HepG2 (cell line): Measurements from ENCODE around the gene TAF1D. TPM values are rescaled to one million over a fixed set of nuclear protein-coding genes. Genes with fewer than 3 reads are reported as not detected.

Experiments
- ARHGAP35 ChIP-seq: sonication (generic); formaldehyde crosslinking; IDR thresholded peaks from 2 replicates; pipeline ENCODE4 v1.9.0; 2022; ENCODE audit warnings: mild to moderate bottlenecking, inconsistent platforms, moderate library complexity, missing genetic modification reagents, borderline replicate concordance
- ARNT ChIP-seq: fragments of 450-650 bp; IDR thresholded peaks from 2 replicates; pipeline ENCODE4 v1.6.1; 2017
- DPF2 ChIP-seq: sonication (generic); formaldehyde crosslinking; IDR thresholded peaks from 2 replicates; pipeline ENCODE4 v1.4.0; 2020; ENCODE audit warnings: mild to moderate bottlenecking, low read depth, missing genetic modification reagents, borderline replicate concordance
- FOXP1 ChIP-seq, 2 experiments: fragments of 450-650 bp in 1 of 2; IDR thresholded peaks; 2 replicates each; pipeline ENCODE4 v1.6.1; 2017 to 2018; ENCODE audit warnings: antibody characterized with exemption in 1 of 2
- HCFC1 ChIP-seq: fragments of 150-350 bp; IDR thresholded peaks from 2 replicates; pipeline ENCODE4 v1.6.1; 2014; ENCODE audit warnings: low read depth, low read length
- HNF4G ChIP-seq, 2 experiments: sonication (generic) in 1 of 2; formaldehyde crosslinking in 1 of 2; IDR thresholded peaks; 2 replicates each; pipeline versions ENCODE4 v1.4.0 to v1.6.1; 2011 to 2020; ENCODE audit warnings: borderline replicate concordance in 2 of 2, low read depth in 2 of 2, mild to moderate bottlenecking in 2 of 2, low read length in 1 of 2, missing genetic modification reagents in 1 of 2, moderate library complexity in 1 of 2
- MAZ ChIP-seq, 2 experiments: sonication (generic) in 1 of 2; formaldehyde crosslinking in 1 of 2; IDR thresholded peaks; 2 replicates each; pipeline versions ENCODE4 v1.5.0 to v1.6.1; 2012 to 2020; ENCODE audit warnings: low read depth in 2 of 2, mild to moderate bottlenecking in 2 of 2, borderline replicate concordance in 1 of 2, improper control_type of control experiment in 1 of 2, low read length in 1 of 2, missing genetic modification reagents in 1 of 2, moderate library complexity in 1 of 2
- NFE2L2 ChIP-seq: fragments of 150-350 bp; IDR thresholded peaks from 2 replicates; pipeline ENCODE4 v1.6.1; 2014; ENCODE audit warnings: low read length
- REL ChIP-seq: sonication (generic); formaldehyde crosslinking; conservative IDR thresholded peaks from 2 replicates; pipeline ENCODE4 v1.8.0; 2022; ENCODE audit warnings: mild to moderate bottlenecking, missing genetic modification reagents, moderate library complexity
- TCF7L2 ChIP-seq: IDR thresholded peaks from 2 replicates; pipeline ENCODE4 v1.6.1; 2011; ENCODE audit warnings: mild to moderate bottlenecking, low read depth, low read length, moderate library complexity
- ZNF343 ChIP-seq: sonication (generic); formaldehyde crosslinking; IDR thresholded peaks from 2 replicates; pipeline ENCODE4 v1.4.0; 2020; ENCODE audit warnings: mild to moderate bottlenecking, missing genetic modification reagents
- ZNF816 ChIP-seq: sonication (generic); formaldehyde crosslinking; IDR thresholded peaks from 2 replicates; pipeline ENCODE4 v1.8.0; 2022; ENCODE audit warnings: missing genetic modification reagents, mild to moderate bottlenecking, borderline replicate concordance
- polyA plus RNA-seq, 8 experiments: library from polyadenylated mRNA; depleted of rRNA in 3 of 8; stranded (reverse) in 7 of 8; unstranded in 1 of 8; fragments of >200 nt; fragmentation: Illumina TruSeq in 4 of 8; extraction: Trizol in 4 of 8; gene quantifications; 2 replicates each; pipeline versions ENCODE4 v1.2.1 to v1.2.3, GENCODE V29; 2011 to 2016; ENCODE audit warnings: low read depth in 4 of 8, missing spikeins in 1 of 8, mixed read lengths in 1 of 8; ENCODE audit not compliant: insufficient read depth in 1 of 8
- total RNA-seq, 5 experiments: library from RNA; depleted of rRNA; stranded (reverse); fragments of >200 nt; fragmentation: Illumina TruSeq; extraction: Trizol; gene quantifications; 2 replicates each; pipeline ENCODE4 v1.2.3, GENCODE V29; 2016; ENCODE audit warnings: low read depth in 1 of 5
- TF ChIP-seq, protein P1 (sequence below): IDR thresholded peaks from 2 replicates; pipeline ENCODE4 v1.6.1; 2016
- TF ChIP-seq, protein P2 (sequence below): sonication (generic); formaldehyde crosslinking; IDR thresholded peaks from 2 replicates; pipeline ENCODE4 v1.9.0; 2021; ENCODE audit warnings: missing genetic modification reagents, borderline replicate concordance
- TF ChIP-seq, protein P3 (sequence below), 2 experiments: fragments of 450-650 bp in 1 of 2; sonication (generic) in 1 of 2; formaldehyde crosslinking; IDR thresholded peaks; 2 replicates each; pipeline versions ENCODE4 v1.5.0 to v1.8.0; 2020 to 2022; ENCODE audit warnings: mild to moderate bottlenecking in 1 of 2, missing genetic modification reagents in 1 of 2
- TF ChIP-seq, protein P4 (sequence below): IDR thresholded peaks from 2 replicates; pipeline ENCODE4 v1.6.1; 2016; ENCODE audit warnings: low read depth, missing genetic modification reagents, missing compliant biosample characterization

TAF1D gene
- total and polyA plus RNA-seq, 2 of the 13 experiments (the other 11 are each of a cell fraction or from before 2014, with no cell fraction given): 132 to 207 TPM

DNA sequence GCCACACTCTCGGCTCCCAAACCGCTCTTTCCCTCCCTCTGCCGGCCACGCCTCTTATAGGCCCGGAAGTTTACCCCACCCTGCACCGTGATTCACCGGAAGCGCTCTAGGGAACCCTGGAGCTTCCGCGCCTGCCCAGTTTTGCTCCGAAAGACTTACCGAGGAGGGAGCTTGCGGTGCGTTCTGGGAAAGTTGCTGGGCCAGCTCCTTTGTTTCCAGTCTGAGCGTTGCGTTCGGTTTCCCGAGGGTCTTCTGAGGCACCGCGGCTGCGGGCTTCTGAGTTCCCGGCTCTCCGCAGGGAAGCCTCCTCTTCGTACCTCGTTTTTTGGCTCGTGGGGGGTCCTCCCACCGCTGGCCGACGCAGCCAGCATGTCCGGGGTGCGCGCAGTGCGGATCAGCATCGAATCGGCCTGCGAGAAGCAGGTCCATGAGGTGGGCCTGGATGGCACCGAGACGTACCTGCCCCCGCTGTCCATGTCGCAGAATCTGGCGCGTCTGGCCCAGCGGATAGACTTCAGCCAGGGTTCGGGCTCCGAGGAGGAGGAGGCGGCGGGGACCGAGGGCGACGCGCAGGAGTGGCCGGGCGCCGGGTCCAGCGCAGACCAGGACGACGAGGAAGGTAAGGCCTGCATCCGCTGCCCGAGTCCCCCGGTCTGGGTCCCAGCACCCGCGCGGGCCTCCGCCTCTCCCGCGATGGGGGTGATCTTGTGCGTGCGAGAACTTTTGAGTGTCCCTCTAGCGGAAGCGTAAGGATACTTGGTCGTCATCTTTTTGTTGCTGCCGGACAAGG lies 43.0 kb upstream of the TAF1D start, which contains the start of gene MED17 (continued):
- TF ChIP-seq DPF2 (no peak), REL (CRISPR knock-in tag) (peak; percentile 89), ARNT (no peak), HCFC1 (no peak), FOXP1 (IDR thresholded peaks at IDR 0.05) (no peak), FOXP1 (CRISPR knock-in tag; IDR thresholded peaks at IDR 0.05) (no peak), ZNF343 (CRISPR knock-in tag) (no peak; the same call in 1 of the 2 replicates), TCF7L2 (no peak), ZNF816 (peak; percentile 87), HNF4G (IDR thresholded peaks at IDR 0.05; ENCODE audit: borderline replicate concordance, low read depth, low read length) (no peak), HNF4G (CRISPR knock-in tag; IDR thresholded peaks at IDR 0.05; ENCODE audit: borderline replicate concordance, low read depth) (no peak), MAZ (IDR thresholded peaks at IDR 0.05; ENCODE audit: borderline replicate concordance, low read depth, low read length) (peak; percentile 43; the same call in 1 of the 2 replicates), MAZ (CRISPR knock-in tag; IDR thresholded peaks at IDR 0.05; ENCODE audit: low read depth) (no peak; the same call in 1 of the 2 replicates), NFE2L2 (no peak), ARHGAP35 (CRISPR knock-in tag) (no peak)
- TF ChIP-seq, protein P1, sequence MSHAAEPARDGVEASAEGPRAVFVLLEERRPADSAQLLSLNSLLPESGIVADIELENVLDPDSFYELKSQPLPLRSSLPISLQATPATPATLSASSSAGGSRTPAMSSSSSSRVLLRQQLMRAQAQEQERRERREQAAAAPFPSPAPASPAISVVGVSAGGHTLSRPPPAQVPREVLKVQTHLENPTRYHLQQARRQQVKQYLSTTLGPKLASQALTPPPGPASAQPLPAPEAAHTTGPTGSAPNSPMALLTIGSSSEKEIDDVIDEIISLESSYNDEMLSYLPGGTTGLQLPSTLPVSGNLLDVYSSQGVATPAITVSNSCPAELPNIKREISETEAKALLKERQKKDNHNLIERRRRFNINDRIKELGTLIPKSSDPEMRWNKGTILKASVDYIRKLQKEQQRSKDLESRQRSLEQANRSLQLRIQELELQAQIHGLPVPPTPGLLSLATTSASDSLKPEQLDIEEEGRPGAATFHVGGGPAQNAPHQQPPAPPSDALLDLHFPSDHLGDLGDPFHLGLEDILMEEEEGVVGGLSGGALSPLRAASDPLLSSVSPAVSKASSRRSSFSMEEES (CRISPR knock-in tag): peak; percentile 53
- TF ChIP-seq, protein P2, sequence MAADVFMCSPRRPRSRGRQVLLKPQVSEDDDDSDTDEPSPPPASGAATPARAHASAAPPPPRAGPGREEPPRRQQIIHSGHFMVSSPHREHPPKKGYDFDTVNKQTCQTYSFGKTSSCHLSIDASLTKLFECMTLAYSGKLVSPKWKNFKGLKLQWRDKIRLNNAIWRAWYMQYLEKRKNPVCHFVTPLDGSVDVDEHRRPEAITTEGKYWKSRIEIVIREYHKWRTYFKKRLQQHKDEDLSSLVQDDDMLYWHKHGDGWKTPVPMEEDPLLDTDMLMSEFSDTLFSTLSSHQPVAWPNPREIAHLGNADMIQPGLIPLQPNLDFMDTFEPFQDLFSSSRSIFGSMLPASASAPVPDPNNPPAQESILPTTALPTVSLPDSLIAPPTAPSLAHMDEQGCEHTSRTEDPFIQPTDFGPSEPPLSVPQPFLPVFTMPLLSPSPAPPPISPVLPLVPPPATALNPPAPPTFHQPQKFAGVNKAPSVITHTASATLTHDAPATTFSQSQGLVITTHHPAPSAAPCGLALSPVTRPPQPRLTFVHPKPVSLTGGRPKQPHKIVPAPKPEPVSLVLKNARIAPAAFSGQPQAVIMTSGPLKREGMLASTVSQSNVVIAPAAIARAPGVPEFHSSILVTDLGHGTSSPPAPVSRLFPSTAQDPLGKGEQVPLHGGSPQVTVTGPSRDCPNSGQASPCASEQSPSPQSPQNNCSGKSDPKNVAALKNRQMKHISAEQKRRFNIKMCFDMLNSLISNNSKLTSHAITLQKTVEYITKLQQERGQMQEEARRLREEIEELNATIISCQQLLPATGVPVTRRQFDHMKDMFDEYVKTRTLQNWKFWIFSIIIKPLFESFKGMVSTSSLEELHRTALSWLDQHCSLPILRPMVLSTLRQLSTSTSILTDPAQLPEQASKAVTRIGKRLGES: 0 out of 2 replicates have a peak, but pooled peaks have one; percentile 65
- TF ChIP-seq, protein P3, sequence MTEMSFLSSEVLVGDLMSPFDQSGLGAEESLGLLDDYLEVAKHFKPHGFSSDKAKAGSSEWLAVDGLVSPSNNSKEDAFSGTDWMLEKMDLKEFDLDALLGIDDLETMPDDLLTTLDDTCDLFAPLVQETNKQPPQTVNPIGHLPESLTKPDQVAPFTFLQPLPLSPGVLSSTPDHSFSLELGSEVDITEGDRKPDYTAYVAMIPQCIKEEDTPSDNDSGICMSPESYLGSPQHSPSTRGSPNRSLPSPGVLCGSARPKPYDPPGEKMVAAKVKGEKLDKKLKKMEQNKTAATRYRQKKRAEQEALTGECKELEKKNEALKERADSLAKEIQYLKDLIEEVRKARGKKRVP (CRISPR knock-in tag; IDR thresholded peaks at IDR 0.05): peak in 1 of 2 experiments; percentile 70; a peak in 2 of 4 replicates
- TF ChIP-seq, protein P4, sequence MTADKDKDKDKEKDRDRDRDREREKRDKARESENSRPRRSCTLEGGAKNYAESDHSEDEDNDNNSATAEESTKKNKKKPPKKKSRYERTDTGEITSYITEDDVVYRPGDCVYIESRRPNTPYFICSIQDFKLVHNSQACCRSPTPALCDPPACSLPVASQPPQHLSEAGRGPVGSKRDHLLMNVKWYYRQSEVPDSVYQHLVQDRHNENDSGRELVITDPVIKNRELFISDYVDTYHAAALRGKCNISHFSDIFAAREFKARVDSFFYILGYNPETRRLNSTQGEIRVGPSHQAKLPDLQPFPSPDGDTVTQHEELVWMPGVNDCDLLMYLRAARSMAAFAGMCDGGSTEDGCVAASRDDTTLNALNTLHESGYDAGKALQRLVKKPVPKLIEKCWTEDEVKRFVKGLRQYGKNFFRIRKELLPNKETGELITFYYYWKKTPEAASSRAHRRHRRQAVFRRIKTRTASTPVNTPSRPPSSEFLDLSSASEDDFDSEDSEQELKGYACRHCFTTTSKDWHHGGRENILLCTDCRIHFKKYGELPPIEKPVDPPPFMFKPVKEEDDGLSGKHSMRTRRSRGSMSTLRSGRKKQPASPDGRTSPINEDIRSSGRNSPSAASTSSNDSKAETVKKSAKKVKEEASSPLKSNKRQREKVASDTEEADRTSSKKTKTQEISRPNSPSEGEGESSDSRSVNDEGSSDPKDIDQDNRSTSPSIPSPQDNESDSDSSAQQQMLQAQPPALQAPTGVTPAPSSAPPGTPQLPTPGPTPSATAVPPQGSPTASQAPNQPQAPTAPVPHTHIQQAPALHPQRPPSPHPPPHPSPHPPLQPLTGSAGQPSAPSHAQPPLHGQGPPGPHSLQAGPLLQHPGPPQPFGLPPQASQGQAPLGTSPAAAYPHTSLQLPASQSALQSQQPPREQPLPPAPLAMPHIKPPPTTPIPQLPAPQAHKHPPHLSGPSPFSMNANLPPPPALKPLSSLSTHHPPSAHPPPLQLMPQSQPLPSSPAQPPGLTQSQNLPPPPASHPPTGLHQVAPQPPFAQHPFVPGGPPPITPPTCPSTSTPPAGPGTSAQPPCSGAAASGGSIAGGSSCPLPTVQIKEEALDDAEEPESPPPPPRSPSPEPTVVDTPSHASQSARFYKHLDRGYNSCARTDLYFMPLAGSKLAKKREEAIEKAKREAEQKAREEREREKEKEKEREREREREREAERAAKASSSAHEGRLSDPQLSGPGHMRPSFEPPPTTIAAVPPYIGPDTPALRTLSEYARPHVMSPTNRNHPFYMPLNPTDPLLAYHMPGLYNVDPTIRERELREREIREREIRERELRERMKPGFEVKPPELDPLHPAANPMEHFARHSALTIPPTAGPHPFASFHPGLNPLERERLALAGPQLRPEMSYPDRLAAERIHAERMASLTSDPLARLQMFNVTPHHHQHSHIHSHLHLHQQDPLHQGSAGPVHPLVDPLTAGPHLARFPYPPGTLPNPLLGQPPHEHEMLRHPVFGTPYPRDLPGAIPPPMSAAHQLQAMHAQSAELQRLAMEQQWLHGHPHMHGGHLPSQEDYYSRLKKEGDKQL: no peak
